H1 (cell line): Measurements from ENCODE around the gene DHRS3. TPM values are rescaled to one million over a fixed set of nuclear protein-coding genes. Genes with fewer than 3 reads are reported as not detected.

Source experiments
- BCL11A ChIP-seq, 2 experiments: IDR thresholded peaks; one replicate each; pipeline ENCODE4 v1.6.1; 2011; ENCODE audit warnings: low read depth in 2 of 2, low read length in 2 of 2, mild to moderate bottlenecking in 2 of 2
- CEBPB ChIP-seq: IDR thresholded peaks from 2 replicates; pipeline ENCODE4 v1.6.1; 2012; ENCODE audit warnings: low read depth, low read length
- CHD1 ChIP-seq: IDR thresholded peaks from 2 replicates; pipeline ENCODE4 v1.6.1; 2012; ENCODE audit warnings: low read depth, low read length, improper control_type of control experiment
- CTBP2 ChIP-seq: IDR thresholded peaks from 2 replicates; pipeline ENCODE4 v1.7.0; 2011; ENCODE audit warnings: borderline replicate concordance, mild to moderate bottlenecking, moderate library complexity, mixed read lengths, low read length; ENCODE audit not compliant: insufficient read depth, insufficient read length
- EZH2 ChIP-seq: fragments of 200-600 bp; sonication (generic); IDR thresholded peaks from 2 replicates; pipeline ENCODE4 v1.7.1; 2012; ENCODE audit warnings: low read depth, mild to moderate bottlenecking, moderate library complexity, low read length, inconsistent platforms; ENCODE audit not compliant: severe bottlenecking
- KDM4A ChIP-seq: IDR thresholded peaks from one replicate; pipeline ENCODE4 v1.7.1; 2012; ENCODE audit warnings: low read depth, mild to moderate bottlenecking, moderate library complexity, low read length, inconsistent platforms; ENCODE audit not compliant: severe bottlenecking
- POLR2AphosphoS5 ChIP-seq: IDR thresholded peaks from 2 replicates; pipeline ENCODE4 v1.6.1; 2011; ENCODE audit warnings: low read depth, low read length
- RBBP5 ChIP-seq: IDR thresholded peaks from 2 replicates; pipeline ENCODE4 v1.7.1; 2012; ENCODE audit warnings: low read depth, mild to moderate bottlenecking, inconsistent platforms, low read length, moderate library complexity, borderline replicate concordance
- SP4 ChIP-seq: IDR thresholded peaks from 2 replicates; pipeline ENCODE4 v1.6.1; 2012; ENCODE audit warnings: low read length, inconsistent platforms
- TCF12 ChIP-seq: IDR thresholded peaks from 2 replicates; pipeline ENCODE4 v1.6.1; 2011; ENCODE audit warnings: low read depth, mild to moderate bottlenecking, low read length
- polyA plus RNA-seq, 7 experiments: library from polyadenylated mRNA; depleted of rRNA in 3 of 7; stranded (reverse) in 5 of 7; unstranded in 2 of 7; fragments of >200 nt in 5 of 7; fragments of 200-250 nt in 2 of 7; gene quantifications; 1 replicate in 5 of 7; 2 replicates in 1 of 7; 4 replicates in 1 of 7; pipeline versions ENCODE4 v1.2.1 to v1.2.3, GENCODE V29; 2011 to 2013; ENCODE audit warnings: missing spikeins in 2 of 7, mixed read lengths in 2 of 7
- total RNA-seq: library from RNA; stranded (reverse); fragmentation: NEBNext Ultra II Directional; extraction: Animal tissue kit (Norgen Biotek cat#: 25700); gene quantifications from 2 replicates; pipeline ENCODE4 v1.2.1, GENCODE V29; 2021

The DHRS3 gene
- total and polyA plus RNA-seq, 2 of the 8 experiments (the other 6 are each of a cell fraction or from before 2014, with no cell fraction given), result 32.5 to 36.4 TPM

DNA sequence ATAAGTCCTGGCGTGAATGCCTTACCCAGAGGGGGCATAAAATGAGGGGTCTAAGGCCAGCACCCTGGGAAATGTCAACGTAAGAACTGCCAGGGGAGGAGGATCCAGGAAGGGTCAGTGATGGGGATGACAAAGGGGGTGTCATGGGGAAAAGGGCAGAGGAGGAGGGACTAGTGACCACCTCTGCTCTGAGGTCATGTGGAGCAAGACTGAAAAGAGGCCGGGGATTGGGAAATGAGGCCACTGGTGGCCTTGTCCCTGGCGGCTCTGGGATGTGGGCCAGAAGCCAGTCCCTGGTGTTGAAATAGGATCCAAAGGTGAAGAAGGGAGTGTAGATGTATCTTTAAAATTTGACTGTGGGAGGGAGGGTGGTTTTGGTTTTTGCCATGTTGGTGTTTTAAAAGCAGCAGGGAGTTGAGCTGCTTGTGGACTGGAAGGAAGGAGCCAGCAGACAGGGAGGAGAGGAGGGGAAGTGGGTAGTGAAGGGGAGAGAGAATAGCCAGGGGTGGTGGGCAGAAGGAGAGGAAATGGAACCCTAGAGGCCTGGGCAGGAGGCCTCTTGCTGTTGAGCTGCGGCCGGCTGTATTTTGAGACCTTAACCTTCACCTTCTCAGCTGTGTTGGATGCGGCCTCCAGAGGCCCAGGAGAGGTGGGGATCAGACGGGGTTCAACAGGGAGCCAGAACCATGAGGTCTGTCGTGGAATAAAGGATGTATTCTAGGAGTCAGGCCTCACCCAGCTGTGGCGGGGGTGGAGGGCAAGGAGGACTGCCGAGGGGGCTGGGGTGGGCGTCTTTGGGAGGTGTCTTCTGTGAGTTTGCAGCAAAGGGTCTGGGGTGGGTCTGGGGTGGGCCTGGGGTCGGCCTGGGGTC, 92.5 kb downstream of the DHRS3 start (continued):
- TF ChIP-seq CTBP2, result no peak
- no peak for TF ChIP-seq KDM4A
- TF ChIP-seq CHD1, result no peak
- TF ChIP-seq POLR2AphosphoS5, result no peak
- TF ChIP-seq CEBPB, result no peak
- no peak for TF ChIP-seq EZH2
- no peak for TF ChIP-seq BCL11A (IDR thresholded peaks at IDR 0.05; ENCODE audit: low read depth in 2 of 2, low read length in 2 of 2)
- no peak for TF ChIP-seq TCF12
- no peak for TF ChIP-seq SP4
- no peak for TF ChIP-seq RBBP5
